CD4-positive, CD25-positive, alpha-beta regulatory T cell (primary cell): Measurements from ENCODE around the gene PDS5B. TPM values are rescaled to one million over a fixed set of nuclear protein-coding genes. Genes with fewer than 3 reads are reported as not detected.
A peak's percentile ranks its signal among the peaks of the same experiment; 100 is the strongest.

Experiments used
- ATAC-seq, 2 donors: fragments of 150-1000 bp; cut with Tn5 transposase; one replicate each; pipeline ENCODE4 v1.10.0; 2021; ENCODE audit warnings: low read depth in 2 of 2, moderate number of reproducible peaks in 2 of 2, moderate library complexity in 1 of 2
- DNase-seq, 3 donors: peaks; one replicate each; pipeline versions ENCODE4 v3.0.0 to v3.0.0-alpha.2; 2012 to 2022; ENCODE audit warnings: mixed read lengths in 1 of 3
- H3K27ac ChIP-seq: one replicate; pipeline ENCODE4 v1.7.0; 2013; ENCODE audit warnings: mild to moderate bottlenecking, low read length; ENCODE audit not compliant: insufficient read depth, poor library complexity, severe bottlenecking
- H3K27me3 ChIP-seq: one replicate; pipeline ENCODE4 v1.7.0; 2013; ENCODE audit warnings: low read length; ENCODE audit not compliant: control insufficient read depth, insufficient read depth
- H3K36me3 ChIP-seq: one replicate; pipeline ENCODE4 v1.7.0; 2013; ENCODE audit warnings: mild to moderate bottlenecking, low read length, moderate library complexity; ENCODE audit not compliant: control insufficient read depth, insufficient read depth
- H3K4me1 ChIP-seq: 2 replicates; pipeline ENCODE4 v1.7.0; 2013; ENCODE audit warnings: mild to moderate bottlenecking, low read length; ENCODE audit not compliant: insufficient read depth, control insufficient read depth, poor library complexity, severe bottlenecking
- H3K4me3 ChIP-seq: one replicate; pipeline ENCODE4 v1.7.0; 2013; ENCODE audit warnings: low read depth, mild to moderate bottlenecking, low read length, moderate library complexity
- H3K9me3 ChIP-seq, 2 experiments: 1 replicate in 1 of 2; 2 replicates in 1 of 2; pipeline ENCODE4 v1.7.0; 2013; ENCODE audit warnings: low read length in 2 of 2, mild to moderate bottlenecking in 1 of 2, moderate library complexity in 1 of 2; ENCODE audit not compliant: control insufficient read depth in 2 of 2
- H3K27ac Mint-ChIP-seq, 3 donors: one replicate each; pipeline ENCODE4 v1.8.0; 2020 to 2022; ENCODE audit warnings: mild to moderate bottlenecking in 3 of 3, mixed read lengths in 3 of 3, moderate library complexity in 2 of 3
- H3K27me3 Mint-ChIP-seq: one replicate; pipeline ENCODE4 v1.8.0; 2022; ENCODE audit warnings: mild to moderate bottlenecking, mixed read lengths
- H3K36me3 Mint-ChIP-seq: one replicate; pipeline ENCODE4 v1.8.0; 2020; ENCODE audit warnings: mixed read lengths
- H3K4me1 Mint-ChIP-seq, 4 donors: one replicate each; pipeline ENCODE4 v1.8.0; 2020 to 2022; ENCODE audit warnings: mixed read lengths in 4 of 4, mild to moderate bottlenecking in 1 of 4
- H3K4me3 Mint-ChIP-seq, 4 donors: one replicate each; pipeline ENCODE4 v1.8.0; 2020 to 2022; ENCODE audit warnings: mild to moderate bottlenecking in 4 of 4, mixed read lengths in 4 of 4, moderate library complexity in 3 of 4
- H3K9me3 Mint-ChIP-seq, 7 donors: one replicate each; pipeline ENCODE4 v1.8.0; 2020 to 2022; ENCODE audit warnings: mixed read lengths in 7 of 7, mild to moderate bottlenecking in 3 of 7, moderate library complexity in 2 of 7
- polyA plus RNA-seq, 4 donors: library from polyadenylated mRNA; unstranded; fragments of 300-500 nt; fragmentation: Illumina TruSeq; gene quantifications; one replicate each; pipeline ENCODE4 v1.2.3, GENCODE V29; 2021
- total RNA-seq: library from RNA; stranded (reverse); gene quantifications from one replicate; pipeline ENCODE4 v1.2.3, GENCODE V29; 2022

The PDS5B gene
- total and polyA plus RNA-seq, 5 donors from 2014 or later = 28.6 to 51.4 (median 34.5) TPM

DNA sequence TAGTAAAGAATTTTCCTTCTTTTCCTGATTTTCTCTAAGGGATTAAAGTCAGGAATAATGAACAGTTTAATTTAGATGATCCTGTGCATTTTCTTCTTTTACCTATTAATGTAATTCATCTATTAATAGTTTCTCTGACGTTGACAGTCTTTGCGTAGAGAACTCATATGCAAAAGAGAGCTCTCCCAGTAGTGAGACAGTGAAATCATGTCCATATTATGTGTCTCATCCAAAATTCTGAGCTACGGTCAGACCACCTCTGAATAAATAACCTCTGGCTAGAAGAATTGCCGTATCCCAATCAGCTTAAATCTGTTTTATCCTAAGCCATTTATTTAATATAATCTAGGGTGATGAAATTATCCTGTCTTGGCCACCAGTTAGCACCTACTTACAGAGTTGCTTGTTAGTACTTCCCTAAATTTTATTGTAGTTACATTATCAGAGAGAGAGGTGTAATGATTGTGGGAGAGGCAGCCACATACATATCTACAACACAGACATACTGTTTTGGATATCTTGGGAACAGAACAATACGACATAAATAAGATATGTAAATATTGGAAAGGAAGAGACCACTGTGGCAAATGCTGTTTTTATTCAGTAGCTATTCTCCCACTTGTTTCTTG lies 30.7 kb downstream of the PDS5B start:
- no peak for DNase-seq
- Mint-ChIP-seq H3K36me3 (peaks cover 36% of the 10 kb centered on the region), H3K4me1 (peaks cover 20 to 35% (median 28%) of the 10 kb centered on the region in 4 donors), H3K27me3 (no peaks in the 10 kb centered on the region), H3K4me3 (peak overlapping the region in 2 of 4 donors; percentile 17 to 81), H3K27ac (no peak overlapping the region), H3K9me3 (peaks cover 1 to 37% (median 19%) of the 10 kb centered on the region in 7 donors)
- no peaks in the 10 kb centered on the region for H3K27me3 ChIP-seq
- no peaks in the 10 kb centered on the region for H3K36me3 ChIP-seq
- ATAC-seq = no peak
- no peak overlapping the region for H3K27ac ChIP-seq
- no peaks in the 10 kb centered on the region for H3K4me1 ChIP-seq
- H3K9me3 ChIP-seq = peaks cover 21 to 44% of the 10 kb centered on the region in 2 experiments
- no peak overlapping the region for H3K4me3 ChIP-seq

DNA sequence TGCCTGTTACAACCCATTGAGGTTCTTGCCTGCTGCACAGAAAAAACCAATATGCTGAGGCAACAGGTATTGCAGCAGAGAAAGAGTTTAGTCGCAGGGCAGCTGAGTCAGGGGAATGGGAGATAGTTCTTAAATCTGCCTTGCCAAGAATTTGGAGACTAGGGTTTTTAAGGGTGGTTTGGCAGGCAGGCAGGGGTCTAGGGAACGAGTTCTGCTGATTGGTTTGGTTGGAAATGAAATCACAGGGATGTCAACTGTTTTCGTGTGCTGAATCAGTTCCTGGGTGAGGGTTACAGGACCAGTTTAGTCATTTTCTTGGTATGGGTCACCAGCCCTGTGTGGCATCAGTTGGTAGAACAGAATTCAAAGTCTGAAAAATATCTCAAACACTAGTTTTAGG lies 36.6 kb downstream of the PDS5B start:
- peak overlapping the region in 1 of 4 donors; percentile 31 for H3K4me3 Mint-ChIP-seq

DNA sequence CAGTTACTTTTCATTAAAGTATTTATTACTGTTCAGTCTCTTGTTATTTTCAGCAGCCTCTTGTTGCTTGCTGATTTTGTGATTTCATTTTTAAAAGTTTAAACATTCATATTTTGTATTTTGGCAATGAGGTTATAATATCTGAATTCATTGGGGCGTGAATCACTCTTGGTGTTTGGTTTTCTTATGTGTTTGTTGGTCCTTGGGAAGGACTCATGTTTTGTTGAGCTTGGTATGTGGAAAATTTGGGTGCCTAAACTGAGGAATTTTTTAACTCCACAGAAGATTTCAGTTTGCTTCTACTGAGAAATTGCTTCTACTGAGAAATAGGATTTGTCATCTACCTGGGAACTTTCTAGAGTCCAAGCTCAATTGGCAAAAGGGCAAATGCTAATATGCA lies 38.2 kb downstream of the PDS5B start:
- Histone ChIP-seq H3K27me3 (no peaks in the 10 kb centered on the region), H3K4me1 (peaks cover 3% of the 10 kb centered on the region), H3K27ac (no peak overlapping the region), H3K4me3 (no peak overlapping the region), H3K36me3 (no peaks in the 10 kb centered on the region), H3K9me3 (peaks cover 22 to 31% of the 10 kb centered on the region in 2 experiments)
- no peak for ATAC-seq
- H3K9me3 Mint-ChIP-seq = peaks cover 3 to 24% (median 9%) of the 10 kb centered on the region in 7 donors
- peaks cover 15% of the 10 kb centered on the region for H3K36me3 Mint-ChIP-seq
- no peak for DNase-seq
- peaks cover 29 to 46% (median 37%) of the 10 kb centered on the region in 4 donors for H3K4me1 Mint-ChIP-seq
- no peaks in the 10 kb centered on the region for H3K27me3 Mint-ChIP-seq
- H3K4me3 Mint-ChIP-seq = peak overlapping the region in 1 of 4 donors; percentile 3
- no peak overlapping the region for H3K27ac Mint-ChIP-seq

More for the DNA sequence above, 36.6 kb downstream of the PDS5B start:
- H3K4me1 ChIP-seq = peaks cover 3% of the 10 kb centered on the region
- Mint-ChIP-seq H3K9me3 (peaks cover 3 to 26% (median 10%) of the 10 kb centered on the region in 7 donors), H3K4me1 (peaks cover 26 to 44% (median 30%) of the 10 kb centered on the region in 4 donors), H3K27me3 (no peaks in the 10 kb centered on the region), H3K27ac (no peak overlapping the region), H3K36me3 (peaks cover 18% of the 10 kb centered on the region)
- H3K27ac ChIP-seq = no peak overlapping the region
- ATAC-seq (no peak), DNase-seq (no peak)
- H3K9me3 ChIP-seq = peaks cover 24 to 34% of the 10 kb centered on the region in 2 experiments
- no peak overlapping the region for H3K4me3 ChIP-seq
- H3K27me3 ChIP-seq = no peaks in the 10 kb centered on the region
- H3K36me3 ChIP-seq = no peaks in the 10 kb centered on the region

DNA sequence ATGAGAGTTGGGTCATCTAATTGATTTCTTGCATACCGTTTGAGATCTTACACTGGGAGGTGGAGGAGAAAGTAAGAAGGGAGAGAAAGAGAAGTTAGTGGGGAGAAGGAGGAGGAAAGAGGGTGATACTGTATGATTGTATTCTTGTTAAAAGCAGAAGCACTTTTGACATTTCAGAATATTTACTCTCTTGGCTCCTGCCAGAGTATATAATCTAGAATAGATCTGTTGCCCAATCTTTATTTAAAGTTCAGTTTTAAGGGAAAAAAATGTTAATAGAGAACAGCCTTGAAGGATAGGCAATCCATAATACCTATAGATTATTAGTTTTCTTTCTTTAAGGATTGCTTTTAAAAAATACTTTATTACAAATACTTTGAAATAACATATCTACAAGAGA lies 41.5 kb downstream of the PDS5B start:
- no peak overlapping the region for H3K4me3 Mint-ChIP-seq
- Histone ChIP-seq H3K27me3 (no peaks in the 10 kb centered on the region), H3K4me3 (no peak overlapping the region), H3K4me1 (peaks cover 6% of the 10 kb centered on the region), H3K36me3 (no peaks in the 10 kb centered on the region), H3K9me3 (peaks cover 6 to 7% of the 10 kb centered on the region in 2 experiments), H3K27ac (no peak overlapping the region)
- no peaks in the 10 kb centered on the region for H3K27me3 Mint-ChIP-seq
- no peak for DNase-seq
- H3K27ac Mint-ChIP-seq = no peak overlapping the region
- H3K36me3 Mint-ChIP-seq = peaks cover 13% of the 10 kb centered on the region
- ATAC-seq = no peak
- H3K9me3 Mint-ChIP-seq = peaks cover 0 to 6% (median 3%) of the 10 kb centered on the region in 7 donors
- peaks cover 28 to 57% (median 43%) of the 10 kb centered on the region in 4 donors for H3K4me1 Mint-ChIP-seq

DNA sequence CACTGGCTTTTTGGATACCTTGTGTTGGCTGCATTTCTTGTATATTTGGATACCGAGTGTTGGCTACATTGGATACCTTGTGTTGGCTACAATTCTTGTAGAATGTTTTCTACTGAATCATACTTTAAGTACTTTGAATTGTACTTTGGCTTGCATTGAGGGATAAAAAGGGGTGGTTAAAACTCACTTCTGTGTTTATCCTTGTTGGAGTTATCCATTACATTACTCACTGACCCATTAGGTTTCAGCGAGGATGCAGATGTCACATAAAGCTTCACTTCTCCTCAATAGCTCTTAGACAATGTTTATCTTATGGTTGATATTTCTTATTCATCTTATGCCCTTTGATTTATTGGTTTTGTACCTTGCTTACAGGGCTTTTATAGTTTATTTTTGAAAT lies 43.1 kb downstream of the PDS5B start:
- H3K27ac Mint-ChIP-seq = no peak overlapping the region
- peaks cover 0 to 4% (median 0%) of the 10 kb centered on the region in 7 donors for H3K9me3 Mint-ChIP-seq
- peaks cover 6% of the 10 kb centered on the region for H3K4me1 ChIP-seq
- peaks cover 0 to 2% of the 10 kb centered on the region in 2 experiments for H3K9me3 ChIP-seq
- peaks cover 35 to 62% (median 46%) of the 10 kb centered on the region in 4 donors for H3K4me1 Mint-ChIP-seq
- no peaks in the 10 kb centered on the region for H3K27me3 Mint-ChIP-seq
- no peaks in the 10 kb centered on the region for H3K36me3 ChIP-seq
- H3K27me3 ChIP-seq = no peaks in the 10 kb centered on the region
- H3K27ac ChIP-seq = no peak overlapping the region
- no peak for DNase-seq
- no peak overlapping the region for H3K4me3 ChIP-seq
- ATAC-seq = no peak
- peaks cover 13% of the 10 kb centered on the region for H3K36me3 Mint-ChIP-seq
- H3K4me3 Mint-ChIP-seq = no peak overlapping the region

DNA sequence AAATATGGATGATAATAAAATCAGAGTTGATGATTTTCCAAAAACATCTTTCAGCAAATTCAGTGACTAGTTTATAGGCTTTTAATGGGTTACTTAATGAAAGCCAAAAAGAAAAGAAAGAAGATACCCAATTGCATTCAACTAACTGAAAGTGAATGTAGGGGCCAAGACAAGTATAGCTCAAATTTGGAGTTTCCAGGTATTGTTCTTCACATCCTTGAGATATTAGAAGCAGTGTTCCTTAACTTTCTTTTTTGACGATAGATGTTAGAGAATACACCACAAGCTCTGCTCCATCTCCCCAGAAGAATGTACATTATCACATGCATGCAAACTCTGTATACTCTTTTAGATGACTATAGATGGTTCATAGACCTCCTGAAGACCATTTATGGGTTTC lies 43.6 kb downstream of the PDS5B start:
- Mint-ChIP-seq H3K9me3 (peaks cover 0 to 4% (median 0%) of the 10 kb centered on the region in 7 donors), H3K4me3 (no peak overlapping the region), H3K27me3 (no peaks in the 10 kb centered on the region), H3K4me1 (peaks cover 31 to 59% (median 42%) of the 10 kb centered on the region in 4 donors), H3K36me3 (peaks cover 13% of the 10 kb centered on the region), H3K27ac (no peak overlapping the region)
- Histone ChIP-seq H3K4me1 (peaks cover 6% of the 10 kb centered on the region), H3K27ac (no peak overlapping the region), H3K9me3 (no peaks in the 10 kb centered on the region), H3K36me3 (no peaks in the 10 kb centered on the region), H3K4me3 (no peak overlapping the region), H3K27me3 (no peaks in the 10 kb centered on the region)
- no peak for ATAC-seq
- DNase-seq = no peak

DNA sequence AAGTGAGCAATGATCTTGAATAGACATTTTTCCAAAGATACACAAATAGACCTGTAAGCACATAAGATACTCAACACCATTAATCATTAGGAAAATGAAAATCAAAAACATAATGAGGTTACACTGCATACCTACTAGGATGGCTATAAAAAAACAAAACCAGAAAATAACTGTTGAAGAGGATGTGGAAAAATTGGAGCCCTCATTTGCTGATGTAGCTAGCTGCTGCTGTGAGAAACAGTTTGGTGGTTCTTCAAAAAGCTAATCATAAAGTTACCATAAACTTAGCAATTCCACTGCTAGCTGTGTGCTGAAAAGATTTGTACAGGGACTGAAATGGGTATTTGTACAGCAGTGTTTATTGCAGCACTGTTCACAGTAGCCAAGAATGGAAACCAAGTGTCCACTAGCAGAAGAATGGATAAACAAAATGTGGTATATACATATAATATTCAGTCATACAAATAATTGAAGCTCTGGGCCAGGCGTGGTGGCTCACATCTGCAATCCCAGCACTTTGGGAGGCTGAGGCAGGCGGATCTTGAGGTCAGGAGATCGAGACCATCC lies 46.2 kb downstream of the PDS5B start:
- Histone ChIP-seq H3K27me3 (no peaks in the 10 kb centered on the region), H3K4me1 (peaks cover 3% of the 10 kb centered on the region), H3K27ac (no peak overlapping the region), H3K4me3 (no peak overlapping the region), H3K9me3 (no peaks in the 10 kb centered on the region), H3K36me3 (no peaks in the 10 kb centered on the region)
- Mint-ChIP-seq H3K36me3 (peaks cover 13% of the 10 kb centered on the region), H3K4me3 (no peak overlapping the region), H3K4me1 (peaks cover 25 to 42% (median 27%) of the 10 kb centered on the region in 4 donors), H3K27ac (peak overlapping the region in 2 of 3 donors; percentile 54 to 72), H3K9me3 (peaks cover 0 to 4% (median 0%) of the 10 kb centered on the region in 7 donors), H3K27me3 (no peaks in the 10 kb centered on the region)
- DNase-seq (no peak), ATAC-seq (no peak)
